HG03196 (cell line): ENCODE data around the gene CDC14B.

Experiments used
- ATAC-seq: cut with Tn5 transposase; IDR thresholded peaks from one replicate; pipeline ENCODE4 v1.9.1; 2021; ENCODE audit not compliant: unreplicated experiment

Gene CDC14B

DNA sequence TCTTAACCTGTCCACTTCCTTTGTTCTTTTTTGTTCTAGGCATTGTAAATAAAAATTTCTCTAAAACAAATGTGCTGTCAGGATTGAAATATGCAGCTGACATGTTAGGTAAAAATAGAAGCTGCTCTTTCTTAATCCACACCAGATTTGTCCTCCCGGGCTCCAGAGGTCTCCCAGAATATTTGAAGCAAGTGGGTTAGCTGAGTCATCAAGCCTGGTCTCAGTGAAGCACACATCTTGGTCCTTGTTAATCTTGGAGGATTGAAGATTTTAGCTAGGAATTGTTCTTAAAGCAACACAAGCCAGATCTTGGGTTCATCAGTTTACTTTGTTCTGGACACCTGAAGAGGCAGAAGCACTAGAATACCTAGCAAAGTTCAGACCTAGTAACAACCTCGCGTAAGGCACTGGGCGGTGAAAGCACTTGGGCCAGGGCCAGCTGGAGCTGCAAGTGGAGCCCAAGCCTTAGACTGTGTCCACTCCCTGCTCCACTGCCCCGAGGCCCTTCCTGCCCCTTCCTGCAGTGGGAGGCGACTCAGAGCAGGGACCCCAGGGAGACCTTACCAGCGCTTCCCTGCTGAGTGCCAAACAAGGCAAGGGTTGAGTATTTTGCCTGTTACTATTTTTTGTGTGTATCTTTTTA, 133.1 kb downstream of the CDC14B start:
- ATAC-seq, result no peak

DNA sequence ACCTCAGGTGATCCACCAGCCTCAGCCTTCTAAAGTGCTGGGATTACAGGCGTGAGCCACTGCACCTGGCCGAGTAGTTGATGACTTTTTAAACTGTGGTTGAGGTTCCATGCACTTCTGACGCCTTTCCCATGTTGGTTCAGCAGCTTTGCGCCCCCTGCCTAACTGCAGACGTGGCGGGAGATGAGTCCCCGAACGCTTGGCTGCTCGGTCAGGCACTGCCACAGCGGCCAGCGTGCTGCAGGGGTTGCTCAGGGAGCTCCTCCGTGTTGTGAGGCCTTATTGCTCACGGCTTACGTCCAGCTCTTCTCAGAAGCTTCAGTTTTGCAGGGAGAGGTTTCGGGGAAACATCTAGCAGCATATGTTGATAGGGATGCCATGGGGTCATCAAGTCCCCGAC, 134.4 kb downstream of the CDC14B start:
- no peak for ATAC-seq

DNA sequence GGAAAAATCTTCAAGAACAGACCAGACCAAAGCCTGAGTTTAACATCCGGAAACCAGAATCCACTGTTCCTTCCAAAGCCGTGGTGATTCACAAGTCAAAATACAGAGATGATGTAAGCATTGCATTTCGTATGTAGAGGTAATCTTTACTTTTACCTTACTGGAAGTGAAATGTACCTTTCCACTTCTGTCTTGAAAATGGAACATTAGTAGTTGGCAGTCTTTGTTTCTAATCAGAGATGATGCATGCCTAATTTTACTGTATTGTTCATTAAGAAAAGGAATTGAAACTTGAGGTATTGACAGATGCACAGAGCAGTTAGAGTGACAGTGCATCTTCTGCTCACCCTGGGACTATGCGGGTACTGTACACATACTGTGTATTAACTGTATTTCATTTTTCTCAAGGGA, 135.1 kb downstream of the CDC14B start:
- peak; percentile 94 for ATAC-seq

DNA sequence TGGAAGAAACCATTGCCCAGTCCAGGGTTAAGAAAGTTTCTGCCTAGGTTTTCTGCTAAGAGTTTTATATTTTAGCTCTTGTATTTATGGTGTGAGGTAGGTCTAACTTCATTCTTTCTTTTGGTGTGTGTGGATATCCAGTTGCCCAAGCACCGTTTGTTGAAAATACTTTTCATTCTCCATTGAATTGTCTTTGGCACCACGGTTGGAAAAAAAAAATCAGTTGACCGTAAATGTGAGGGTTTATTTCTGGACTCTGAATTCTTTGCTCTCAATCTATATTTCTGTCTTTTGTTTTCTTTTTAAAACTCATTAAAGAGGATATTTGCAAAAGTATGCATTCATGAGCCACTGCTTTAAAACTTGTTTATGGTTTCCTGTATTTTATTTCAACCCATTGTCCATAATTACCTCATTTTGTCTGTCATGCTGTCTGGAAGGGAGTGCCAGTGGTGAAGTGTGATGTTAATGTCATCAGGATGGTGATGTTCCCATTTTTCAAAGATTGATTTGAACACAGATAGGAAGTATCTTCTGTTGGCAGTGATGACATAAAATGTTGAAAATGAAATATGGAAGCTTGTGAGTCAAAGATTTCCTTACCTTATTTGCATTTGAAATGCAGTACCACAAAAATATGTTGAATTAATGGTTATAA, 135.8 kb downstream of the CDC14B start:
- no peak for ATAC-seq

DNA sequence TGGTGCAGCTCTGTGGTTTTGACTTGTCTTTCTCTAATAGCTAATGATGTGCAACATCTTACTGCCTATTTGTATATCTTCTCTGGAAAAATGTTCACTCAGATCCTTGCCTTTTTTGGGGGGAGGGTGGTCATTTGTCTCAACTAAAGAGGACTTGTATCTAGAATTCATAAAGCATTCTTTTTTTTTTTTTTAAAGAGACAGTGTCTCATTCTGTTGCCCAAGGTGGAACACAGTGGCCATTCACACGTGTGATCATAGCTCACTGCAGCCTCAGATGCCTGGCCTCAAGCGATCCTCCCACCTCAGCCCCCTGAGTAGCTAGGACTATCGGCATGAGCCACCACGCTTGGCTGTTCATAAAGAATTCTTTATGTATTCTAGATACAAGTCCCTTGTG, 136.4 kb downstream of the CDC14B start:
- no peak for ATAC-seq

DNA sequence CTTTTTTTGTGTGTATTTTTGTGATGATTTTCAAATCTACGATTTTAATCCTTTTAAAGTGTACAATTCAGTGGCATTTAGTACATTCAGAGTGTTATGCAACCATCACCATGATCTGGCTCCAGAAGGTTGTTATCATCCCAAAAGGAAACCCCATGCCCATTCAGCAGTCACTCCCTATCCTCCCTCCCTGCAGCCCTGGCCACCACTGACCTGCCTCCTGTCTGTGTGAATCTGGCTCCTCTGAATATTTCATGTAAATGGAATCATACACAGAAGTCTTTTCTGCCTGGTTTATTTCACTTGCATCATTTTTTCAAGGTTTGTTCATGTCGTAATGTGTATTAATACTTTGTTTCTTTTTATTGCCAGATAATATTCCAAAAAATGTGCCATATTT, 137.2 kb downstream of the CDC14B start:
- ATAC-seq, result no peak

DNA sequence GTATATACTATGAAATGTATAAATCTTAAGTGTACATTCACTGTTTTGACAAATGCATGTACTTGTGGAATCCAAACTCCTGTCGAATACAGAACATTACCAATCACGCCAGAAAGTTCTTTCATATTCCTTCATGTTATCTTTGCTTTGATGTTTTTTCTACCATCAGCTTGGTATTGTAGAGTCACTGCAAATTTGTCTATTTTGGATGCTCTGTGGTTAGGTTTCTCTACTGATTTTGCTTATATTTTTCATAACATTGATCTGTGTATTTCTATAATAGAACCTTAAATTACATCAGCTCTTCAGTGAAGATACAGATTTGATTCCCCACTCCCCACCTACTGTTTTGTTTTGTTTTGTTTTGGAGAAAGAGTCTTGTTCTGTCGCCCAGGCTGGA, 138.9 kb downstream of the CDC14B start:
- no peak for ATAC-seq

DNA sequence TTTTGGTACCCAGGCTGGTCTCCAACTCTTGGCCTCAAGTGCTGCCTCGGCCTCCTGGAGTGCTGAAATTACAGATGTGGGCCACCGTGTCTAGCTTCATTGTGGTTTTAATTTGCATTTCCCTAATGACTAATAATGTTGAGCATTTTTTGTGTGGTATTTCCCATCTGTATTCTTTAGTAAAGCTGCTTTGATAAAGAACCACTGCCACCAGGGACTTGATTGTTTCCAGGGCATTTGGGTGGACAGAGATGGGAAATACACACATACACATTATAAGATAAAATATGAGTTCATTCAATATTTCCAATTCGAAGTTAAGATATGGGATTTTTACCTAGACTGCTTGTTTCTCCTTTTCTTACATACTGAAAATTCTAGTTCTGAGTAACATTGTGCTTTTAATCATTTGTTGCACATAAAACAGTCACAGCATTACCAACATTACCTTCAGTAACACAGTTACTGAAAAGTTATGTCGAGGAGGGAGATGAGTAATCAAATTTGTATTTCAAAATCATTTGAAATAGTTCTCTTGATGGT, 140.7 kb downstream of the CDC14B start:
- peak; percentile 62 for ATAC-seq

DNA sequence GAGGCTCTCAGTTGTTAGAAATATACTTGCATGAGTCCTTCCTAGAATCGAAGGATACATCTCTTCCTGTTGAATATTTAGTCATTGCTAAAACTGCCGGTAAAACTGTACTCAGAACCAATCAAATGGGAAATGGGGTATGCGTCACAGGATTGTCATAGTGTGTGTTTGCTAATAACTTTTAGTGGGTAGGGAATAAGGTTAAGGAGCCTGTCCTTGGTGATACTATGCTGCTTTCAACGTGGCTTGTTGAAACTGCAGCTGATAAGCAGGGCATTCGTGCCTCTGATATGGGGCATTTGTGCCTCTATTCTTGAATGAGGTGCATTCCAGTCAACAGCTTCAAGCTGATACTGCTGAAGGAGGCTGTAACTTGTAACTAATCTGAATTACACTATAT, 143.1 kb downstream of the CDC14B start:
- no peak for ATAC-seq

DNA sequence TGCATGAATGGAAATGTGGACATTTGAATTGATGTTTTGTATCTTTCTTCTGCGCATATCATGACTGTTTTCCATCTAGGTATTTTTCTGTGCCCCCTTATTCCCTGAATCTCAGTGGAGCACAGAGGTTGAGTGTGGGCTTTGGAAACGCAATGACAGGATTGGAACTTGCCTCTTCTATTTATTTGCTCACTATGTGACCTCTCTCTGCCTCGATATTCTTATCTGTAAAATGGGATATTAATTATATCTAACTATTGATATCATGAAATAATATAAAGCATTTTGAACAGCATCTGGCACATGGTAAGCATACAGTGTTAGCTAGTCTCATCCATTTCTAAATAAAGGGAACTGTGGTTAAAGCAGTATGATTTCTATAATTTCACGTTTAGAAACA, 143.6 kb downstream of the CDC14B start:
- ATAC-seq, result no peak

DNA sequence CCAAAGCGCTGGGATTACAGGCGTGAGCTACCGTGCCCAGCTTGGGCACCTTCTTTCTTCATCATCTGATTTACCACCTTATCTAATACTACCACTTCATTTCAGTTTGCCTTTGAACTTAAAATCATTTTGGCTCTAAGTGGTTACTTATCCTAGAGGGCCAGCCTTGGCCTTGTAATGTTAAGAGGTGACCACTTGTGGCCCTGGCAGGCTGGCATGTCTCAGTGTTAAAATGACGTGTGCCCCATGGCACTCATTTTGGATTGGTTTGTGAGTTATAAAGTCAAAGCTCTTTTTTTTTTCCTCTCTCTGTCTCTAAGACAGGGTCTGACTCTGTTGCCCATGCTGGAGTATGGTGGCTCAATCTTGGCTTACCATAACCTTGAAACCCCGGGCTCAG, 151.9 kb downstream of the CDC14B start:
- ATAC-seq, result no peak

DNA sequence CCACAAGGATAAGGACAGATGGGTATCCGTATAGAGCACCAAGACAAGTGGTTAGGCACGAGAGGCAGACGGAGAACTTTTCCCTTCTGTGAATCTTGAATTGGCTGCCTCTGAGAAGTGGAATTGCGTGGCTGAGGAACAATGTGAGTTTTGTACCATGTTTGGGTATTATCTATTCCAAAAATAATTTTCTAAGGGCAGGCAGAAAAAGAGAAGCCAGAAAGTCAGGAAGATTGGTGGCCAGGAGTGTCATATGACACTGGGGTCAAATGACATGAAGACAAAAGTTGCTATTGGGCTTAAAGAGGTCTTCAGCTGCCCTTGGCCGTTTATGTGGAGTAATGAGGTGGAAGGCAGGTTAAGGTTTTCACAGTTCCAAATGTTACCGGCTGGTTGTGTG, 155.2 kb downstream of the CDC14B start:
- ATAC-seq, result no peak

DNA sequence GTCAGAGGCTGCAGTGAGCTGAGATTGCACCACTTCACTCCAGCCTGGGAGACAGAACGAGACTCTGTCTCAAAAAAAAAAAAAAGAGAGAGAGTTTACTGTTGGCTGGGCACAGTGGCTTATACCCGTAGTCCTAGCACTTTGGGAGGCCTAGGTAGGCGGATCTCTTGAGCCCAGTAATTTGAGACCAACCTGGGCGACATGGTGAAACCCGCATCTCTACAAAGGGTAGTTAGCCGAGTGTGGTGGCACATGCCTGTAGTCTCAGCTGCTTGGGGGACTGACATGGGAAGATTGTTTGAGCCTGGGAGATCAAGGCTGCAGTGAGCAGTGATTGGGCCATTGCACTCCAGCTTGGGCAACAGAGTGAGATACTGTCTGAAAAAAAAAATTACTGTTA, 157.1 kb downstream of the CDC14B start:
- ATAC-seq, result no peak

DNA sequence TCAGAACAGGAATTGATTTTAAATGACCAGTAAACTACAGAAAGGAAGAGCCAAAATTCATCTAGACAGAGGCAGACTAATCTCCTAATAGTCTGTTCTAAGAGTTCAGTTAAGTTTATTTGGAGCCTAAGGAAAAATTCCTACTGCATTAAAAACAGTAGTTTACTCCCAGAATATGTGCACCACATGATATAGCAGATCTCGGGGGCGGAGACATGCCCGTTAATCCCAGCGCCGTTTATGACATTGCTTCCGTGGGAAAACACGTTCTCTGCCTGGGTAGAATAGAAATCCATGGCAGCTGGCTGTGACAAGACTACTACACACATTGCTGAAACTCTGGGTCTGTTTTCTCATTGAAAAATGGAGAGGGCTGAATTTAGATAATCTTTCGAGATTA, 158.3 kb downstream of the CDC14B start:
- no peak for ATAC-seq

DNA sequence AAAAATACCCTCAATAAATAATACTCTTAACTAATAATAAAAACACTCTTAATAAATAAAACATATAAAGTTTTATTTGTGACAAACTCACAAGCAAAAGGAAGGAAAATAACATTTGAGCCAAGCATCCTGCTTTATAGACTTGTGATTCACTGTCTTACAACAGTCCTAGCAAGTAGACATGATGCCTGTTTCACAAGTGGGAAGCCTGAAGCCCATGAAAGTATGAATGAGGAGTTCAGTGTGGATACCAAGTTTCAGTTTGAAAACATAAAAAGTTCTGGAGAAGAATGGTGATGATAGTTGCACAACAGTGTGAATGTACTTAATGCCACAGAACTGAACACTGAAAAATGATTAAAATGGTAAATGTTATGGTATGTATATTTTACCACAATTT, 158.8 kb downstream of the CDC14B start:
- no peak for ATAC-seq

DNA sequence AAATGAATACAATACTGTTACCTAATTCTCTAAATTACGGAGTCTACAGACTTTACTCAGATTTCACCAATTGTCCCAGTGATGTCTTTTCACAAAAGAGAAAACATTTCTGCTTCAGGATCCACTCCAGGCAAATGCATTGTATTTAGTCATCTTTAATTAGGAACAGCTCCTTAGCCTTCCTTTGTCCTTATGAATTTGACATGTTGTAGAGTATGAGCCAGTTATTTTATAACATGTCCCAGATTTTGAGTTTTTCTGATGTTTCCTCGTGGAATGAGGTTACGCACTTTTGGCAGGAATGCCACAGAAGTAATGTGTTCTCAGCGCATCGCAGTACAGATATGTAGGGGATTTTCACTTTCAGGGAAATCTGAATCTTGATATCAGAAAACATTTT, 159.2 kb downstream of the CDC14B start:
- no peak for ATAC-seq

DNA sequence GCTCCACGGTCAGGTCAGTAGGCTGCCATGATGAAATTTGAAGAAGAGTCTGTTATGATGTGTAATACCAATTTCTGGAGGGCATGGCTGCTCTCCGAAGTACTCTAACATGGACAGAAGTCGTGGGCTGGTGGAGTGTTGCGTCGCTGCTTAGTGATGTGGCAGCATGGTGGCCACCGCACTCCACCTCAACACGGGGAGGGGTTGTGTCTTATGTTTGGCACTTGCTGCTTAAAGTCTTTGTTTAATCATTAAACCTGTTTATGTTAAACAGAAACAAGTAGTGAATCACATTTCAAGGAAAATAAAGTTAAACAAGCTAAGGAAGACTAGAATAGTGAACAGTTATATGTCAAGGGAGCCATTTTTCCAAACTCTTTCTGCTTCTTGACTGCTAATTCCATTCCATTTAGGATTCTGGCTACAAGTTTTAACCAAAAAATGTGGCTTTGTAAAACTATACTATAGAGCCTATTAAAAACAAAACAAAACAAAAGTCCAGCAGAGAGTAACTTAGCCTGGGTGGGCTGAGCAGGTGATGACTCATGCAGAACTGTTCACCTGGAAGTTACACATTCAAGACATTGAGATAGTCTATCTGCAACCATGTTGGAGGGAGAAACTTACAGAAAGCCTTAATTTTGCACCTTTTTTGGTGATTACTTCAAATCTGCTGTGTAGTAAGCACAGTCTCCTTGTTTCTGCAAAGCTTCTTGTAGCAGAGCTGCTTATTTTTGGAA, 160.2 kb downstream of the CDC14B start:
- ATAC-seq, result no peak

DNA sequence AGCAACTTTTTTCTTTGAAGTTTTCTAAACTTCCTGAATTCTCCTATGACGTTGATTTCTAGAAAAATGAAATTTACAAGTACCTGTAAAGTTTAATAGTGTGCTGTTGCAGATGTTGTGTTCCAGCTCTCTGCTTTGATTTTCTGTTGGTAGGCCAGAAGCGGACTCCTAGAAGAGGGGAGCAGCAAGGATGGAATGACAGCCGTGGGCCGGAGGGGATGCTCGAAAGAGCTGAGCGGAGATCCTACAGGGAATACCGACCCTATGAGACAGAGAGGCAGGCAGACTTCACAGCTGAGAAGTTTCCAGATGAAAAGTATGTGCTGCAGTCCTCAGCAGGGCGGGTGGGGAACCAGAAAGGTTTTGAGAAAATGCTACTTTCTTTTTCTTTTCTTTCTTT, 161.4 kb downstream of the CDC14B start:
- no peak for ATAC-seq

DNA sequence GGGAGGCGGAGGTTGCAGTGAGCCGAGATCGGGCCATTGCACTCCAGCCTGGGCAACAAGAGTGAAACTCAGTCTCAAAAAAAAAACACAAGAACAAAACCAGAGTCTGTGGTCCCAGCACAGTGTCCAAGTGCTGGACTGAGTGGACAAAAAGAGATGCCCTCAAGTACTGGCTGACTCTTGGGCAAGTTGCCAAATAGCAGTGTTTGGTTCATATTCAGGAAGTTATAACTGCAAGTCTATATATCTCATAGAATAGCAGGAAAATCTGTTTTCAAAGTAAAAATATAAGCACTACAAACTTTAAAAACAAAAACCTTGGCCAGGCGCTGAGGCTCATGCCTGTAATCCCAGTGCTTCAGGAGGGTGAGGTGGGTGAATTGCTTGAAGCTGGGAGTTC, 162.4 kb downstream of the CDC14B start:
- no peak for ATAC-seq

DNA sequence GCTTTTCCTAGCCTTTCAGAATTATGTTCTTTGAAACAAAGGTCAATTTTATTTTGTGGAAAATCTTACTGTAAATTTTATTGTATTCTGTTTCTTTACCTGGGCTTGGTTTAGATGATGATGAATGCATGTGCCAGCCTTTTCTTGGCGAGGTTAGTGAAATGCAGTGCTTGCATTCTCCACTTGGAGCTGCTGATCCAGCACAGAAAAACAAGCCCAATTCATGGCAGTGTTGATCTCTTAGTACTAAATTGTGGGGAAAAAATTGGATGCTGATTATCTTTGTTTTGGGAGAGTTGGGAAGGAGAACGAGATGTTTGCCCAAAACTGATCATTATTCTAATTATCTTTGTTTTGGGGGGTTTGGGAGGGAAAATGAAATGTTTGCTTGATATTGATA, 166.0 kb downstream of the CDC14B start:
- ATAC-seq, result no peak

DNA sequence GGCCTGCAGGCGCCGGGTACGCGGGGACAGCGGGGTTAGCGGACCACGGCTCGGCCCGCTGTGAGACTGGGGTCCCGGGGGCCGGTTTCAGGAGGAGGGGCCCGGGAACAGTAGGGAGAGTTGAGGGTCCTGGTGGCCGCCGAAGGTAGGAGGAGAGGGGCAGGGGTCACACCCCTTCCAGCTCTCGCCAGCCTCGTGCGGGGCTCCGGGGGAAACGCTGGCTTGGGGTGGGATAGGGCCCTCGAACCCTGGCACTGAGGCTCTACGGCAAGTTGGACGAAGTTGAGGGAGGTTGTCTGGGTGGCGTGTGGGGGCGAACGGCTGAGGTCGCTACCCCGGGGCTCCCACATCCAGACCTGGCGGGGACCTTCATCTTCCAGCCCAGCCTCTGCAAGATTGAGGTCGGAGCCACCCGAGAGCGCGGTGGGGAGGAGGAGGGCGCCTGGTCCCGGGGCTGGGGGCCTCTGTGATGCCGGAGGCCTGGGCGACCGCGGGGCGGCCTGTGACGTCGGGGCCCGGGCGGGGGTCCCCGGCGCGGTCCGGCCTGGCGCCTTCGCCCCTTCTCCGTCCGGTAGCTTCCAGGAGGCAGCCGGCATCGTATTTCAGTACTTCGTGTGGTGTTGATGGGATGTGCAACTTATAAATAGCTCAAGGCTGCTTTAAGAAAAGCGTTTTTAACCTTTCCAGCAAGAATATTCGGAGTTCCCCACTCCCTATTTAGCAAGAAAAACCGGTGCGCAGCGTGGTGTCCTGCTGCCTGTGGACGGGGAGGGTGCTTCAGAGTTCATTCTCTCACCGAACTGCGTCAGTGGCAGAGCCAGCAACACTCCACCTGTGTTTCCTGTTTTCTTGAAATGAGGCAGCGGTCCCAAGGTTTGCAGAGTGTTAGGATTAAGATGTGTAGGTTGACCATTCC, 168.8 kb downstream of the CDC14B start:
- no peak for ATAC-seq
